HEK293T (cell line): Measurements from ENCODE around the gene P2RX2.

Experiments used
- L3MBTL2 ChIP-seq: fragments of 450-650 bp; conservative IDR thresholded peaks from 2 replicates; pipeline ENCODE4 v1.6.1; 2016; ENCODE audit warnings: mild to moderate bottlenecking
- LEF1 ChIP-seq: fragments of 450-650 bp; IDR thresholded peaks from 2 replicates; pipeline ENCODE4 v1.6.1; 2017; ENCODE audit warnings: mild to moderate bottlenecking, borderline replicate concordance
- SP1 ChIP-seq: fragments of 450-650 bp; IDR thresholded peaks from 2 replicates; pipeline ENCODE4 v1.6.1; 2017

DNA sequence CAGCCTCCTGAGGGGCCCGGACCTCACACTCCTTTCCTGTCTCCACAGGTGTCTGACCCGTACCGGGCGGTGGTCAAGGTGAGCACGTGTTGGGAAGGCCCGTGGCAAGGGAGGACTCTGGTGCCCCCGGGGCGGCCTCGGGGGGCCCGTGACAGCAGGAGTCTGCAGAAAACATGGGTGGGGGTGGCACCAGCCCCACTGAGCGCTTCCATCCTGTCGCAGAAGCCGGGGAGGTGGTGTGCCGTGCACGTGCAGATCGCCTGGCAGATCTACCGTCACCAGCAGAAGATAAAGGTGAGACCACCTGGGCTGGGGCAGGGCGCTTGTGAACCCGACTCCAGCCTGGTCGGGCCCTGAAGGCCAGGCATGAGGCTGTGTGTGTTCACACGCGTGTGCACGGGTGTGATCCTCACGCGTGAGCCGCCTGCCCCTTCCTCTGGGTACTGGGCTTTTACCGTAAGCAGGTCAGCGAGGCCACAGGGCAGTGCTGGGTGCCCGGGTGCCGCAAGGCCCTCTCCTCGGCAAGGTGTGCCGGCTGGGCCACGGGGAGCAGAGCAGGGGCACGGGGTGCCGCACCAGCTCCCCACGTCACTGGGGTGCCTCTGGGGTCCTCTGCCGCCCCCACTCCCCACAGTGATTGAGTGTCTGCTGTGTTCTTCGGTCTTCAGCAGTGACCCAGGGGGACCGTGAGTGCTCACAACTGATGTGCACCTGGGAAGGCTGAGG lies 44.1 kb upstream of the P2RX2 start:
- TF ChIP-seq L3MBTL2 (no peak), LEF1 (no peak), SP1 (no peak)
